GM04503 (cell line): ENCODE results near the gene GPC5.

Experiments
- DNase-seq: peaks from one replicate; pipeline ENCODE4 v3.0.0-alpha.2; 2012; ENCODE audit warnings: low read depth

The GPC5 gene

GRCh38 chr13:92553470-92554114, 1155.2 kb downstream of the GPC5 start:
- no peak for DNase-seq

GRCh38 chr13:92560883-92561282, 1162.5 kb downstream of the GPC5 start:
- no peak for DNase-seq

DNA sequence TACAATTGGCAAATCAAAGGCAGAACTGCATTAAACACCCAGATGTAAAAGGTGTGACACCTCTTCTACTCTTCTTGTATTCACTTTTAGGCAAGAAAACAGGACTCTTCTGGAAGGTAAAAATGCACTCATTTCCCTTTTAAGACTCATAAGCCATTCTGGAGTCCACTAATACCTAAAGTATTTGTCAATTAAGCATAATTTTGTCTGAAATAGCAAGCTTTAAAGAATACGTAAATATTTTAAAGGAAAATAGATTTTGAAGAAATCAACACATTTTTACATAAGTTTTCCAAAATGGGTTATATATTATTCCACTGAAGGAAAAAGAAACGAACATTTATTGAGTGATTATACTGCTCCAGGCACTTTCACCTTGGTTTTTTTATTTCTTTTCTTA, 1166.5 kb downstream of the GPC5 start:
- no peak for DNase-seq

DNA sequence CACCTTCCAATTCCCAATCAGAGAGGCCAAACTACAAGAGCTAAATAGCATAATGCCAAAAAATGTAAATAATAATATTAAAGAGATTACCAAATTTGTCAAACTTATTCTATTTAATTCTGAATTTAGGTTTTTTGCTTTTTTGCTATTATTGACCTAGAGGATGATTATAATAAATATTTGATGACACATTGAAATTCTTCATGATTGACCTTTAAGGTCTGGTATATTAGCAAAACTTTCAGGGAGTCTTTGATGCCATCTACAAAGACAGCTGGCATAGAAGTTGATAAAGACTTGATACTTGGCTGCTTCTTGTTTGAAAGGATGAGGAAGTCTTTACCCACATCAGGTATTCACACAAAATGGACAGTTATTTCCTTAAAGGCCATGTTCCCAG, 1168.3 kb downstream of the GPC5 start:
- no peak for DNase-seq

DNA sequence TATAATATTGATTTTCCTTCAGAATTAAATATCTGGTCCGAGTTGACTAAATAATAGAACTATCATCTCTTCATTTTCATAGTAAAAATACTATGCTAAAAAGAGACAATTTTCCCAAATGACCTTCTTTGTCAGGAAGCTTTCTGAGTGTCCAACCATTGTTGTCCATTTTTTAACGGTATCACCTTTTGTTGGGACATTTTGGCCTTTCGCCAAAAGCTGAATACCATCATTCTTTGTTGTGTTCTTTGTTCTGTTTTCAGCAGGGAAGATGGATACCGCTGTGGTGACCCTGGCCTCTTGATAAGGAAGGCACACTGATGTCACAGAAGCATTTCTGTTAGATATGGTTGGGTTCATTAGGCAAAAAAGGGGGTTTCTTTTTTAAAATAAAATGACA, 1173.8 kb downstream of the GPC5 start:
- DNase-seq: no peak

DNA sequence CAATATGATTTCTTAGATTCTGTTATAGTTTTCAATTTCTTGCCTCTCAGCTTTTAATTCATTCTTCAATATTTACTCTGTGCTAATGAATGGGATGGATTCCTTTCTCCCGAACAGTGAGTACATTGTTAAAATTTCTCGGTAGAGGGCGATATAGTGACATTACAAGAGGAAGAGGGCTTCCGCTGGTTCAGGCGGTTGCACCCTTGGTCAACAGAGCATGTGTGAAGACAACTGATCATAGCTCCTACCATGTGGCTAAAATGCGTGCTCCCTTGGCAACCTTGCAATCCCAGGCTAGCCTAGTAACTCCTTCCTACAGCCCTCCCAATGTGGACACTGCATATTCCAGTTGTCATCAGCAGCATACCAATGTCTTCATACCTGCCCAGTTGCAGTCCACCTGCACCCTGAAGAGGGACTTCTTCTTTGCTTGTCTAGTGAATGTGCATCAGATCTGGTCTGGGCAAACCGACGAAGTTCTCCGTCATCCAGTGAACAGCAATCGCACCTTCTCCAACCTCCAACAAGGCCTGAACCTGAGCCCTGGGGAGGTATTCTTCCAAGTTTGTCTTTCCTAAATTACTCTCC, 1175.1 kb downstream of the GPC5 start:
- no peak for DNase-seq

GRCh38 chr13:92574499-92574898, 1176.1 kb downstream of the GPC5 start:
- no peak for DNase-seq

DNA sequence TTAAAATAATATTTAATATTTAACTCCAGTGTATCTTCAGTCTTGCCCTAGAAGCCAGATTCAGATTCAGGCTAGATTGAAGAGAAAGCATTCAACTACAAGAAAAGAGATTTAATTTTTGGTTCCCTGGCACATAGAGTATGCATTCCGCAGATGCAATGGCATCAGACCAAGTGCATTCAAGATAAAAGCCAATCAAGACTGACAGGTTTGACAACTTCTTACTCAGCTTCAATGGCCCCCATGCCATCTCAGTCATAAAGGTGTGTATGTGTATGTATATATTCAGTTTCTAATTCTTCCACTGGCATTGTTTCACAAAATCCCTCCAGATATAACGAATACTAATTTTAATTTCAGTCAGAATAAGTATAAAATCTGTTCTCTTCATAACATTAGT, 1177.4 kb downstream of the GPC5 start:
- no peak for DNase-seq

DNA sequence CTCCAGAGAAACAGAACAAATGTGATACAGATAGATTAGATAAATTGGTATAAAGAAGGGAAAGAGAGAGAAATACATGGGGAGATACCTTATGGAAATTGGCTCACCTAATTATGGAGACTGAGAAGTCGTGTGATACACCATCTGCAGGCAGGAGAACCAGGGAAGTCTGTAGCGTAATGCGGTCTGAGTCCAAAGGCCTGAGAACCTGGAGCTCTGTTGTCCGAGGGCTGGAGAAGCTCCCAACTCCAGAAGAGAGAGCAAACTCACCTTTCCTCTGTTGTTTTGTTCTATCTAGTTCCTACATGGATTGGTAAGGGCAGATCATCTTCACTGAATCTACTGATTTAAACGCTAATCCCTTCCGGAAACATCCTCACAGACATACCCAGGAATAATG, 1179.9 kb downstream of the GPC5 start:
- no peak for DNase-seq

DNA sequence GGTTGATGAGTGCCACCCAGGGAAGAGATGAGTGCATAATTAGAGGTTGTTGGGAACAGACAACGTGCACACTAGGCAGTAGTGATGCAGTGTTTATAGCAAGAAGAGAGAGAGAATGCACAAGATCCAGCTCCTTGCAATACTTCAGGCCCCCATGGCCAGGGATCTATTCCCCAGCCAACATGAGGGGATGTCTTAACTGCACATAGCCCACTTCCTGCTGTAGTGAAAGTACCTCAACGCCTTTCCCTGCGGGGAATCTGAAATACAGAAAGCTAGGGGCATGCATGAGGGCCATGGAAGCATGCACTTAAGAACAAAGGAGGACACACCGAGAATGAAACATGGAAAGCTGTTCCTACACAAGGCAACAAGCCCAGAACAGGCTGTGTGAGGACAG, 1191.5 kb downstream of the GPC5 start:
- DNase-seq: no peak

- DNase-seq: no peak
Observed at GRCh38 chr13:92590503-92590908, 1192.1 kb downstream of the GPC5 start.

GRCh38 chr13:92591117-92591516, 1192.7 kb downstream of the GPC5 start:
- DNase-seq: no peak

DNA sequence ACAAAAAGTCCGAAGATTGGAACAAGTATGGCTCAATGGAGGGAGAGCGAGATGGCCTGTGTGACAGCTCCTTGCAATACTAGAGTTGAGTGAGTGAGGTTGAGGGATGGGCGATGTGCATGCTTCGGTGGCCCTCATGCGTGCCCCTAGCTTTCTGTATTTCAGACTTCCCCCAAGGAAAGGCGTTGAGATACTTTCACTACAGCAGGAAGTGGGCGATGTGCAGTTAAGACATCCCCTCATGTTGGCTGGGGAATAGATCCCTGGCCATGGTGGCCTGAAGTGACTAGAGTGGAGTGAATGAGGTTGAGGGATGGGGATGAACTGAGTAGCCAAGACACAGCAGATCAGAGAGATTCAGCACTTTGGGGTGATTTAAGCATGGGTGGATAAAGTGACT, 1194.3 kb downstream of the GPC5 start:
- no peak for DNase-seq

DNA sequence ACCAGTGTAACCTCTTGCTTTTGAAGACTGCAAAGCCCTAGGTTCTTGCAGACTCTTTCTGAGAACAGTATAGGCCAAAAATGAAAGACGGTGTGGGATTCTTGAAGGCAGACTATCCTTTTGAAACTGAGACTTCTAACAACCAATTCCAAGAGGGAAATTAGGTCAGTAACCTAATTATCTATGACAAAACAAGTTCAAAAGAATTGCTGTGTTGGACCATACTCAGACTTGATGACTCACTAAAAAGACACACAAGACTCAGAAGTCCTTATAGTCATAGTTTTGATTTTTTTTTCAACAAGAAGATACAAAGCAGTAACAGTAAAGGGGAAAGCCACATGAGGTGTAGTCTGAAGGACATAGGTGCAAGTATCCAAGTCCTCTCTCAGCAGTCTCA, 1204.1 kb downstream of the GPC5 start:
- DNase-seq: no peak

DNA sequence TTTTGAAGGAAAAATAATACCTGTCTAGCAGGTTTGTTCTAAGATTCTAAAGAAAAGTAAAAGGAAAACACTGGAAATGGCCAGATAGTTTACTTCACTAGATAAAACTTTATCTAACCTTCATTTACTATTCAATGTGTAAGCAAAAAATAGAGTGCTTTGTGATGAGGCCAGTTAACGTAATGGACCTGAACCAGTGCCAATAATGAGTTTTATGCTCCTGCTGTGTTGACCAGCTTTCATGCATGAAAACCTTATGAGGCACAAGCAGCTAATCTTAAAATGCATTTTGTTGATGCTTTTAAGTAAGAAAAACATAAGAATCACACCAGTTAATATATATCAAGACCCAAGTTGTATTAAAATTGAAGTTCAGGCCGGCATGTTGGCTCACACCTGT, 1211.0 kb downstream of the GPC5 start:
- DNase-seq: no peak

DNA sequence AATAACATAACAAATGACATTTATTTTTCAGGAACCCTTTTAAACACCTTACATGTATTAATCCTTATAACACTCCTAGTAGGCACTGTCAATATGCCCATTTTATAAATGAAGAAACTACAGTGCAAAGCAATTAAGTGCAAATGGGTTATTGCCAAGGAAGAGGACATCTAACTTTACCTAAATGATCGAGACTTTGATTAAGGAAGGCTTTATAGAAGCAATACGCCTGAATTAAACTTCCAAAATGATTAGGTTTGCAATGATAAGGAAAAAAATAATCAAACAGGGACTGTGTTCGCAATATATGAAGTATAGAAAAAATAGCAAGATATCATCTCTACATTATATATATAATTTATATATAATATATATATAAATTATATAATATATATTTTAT, 1214.5 kb downstream of the GPC5 start:
- DNase-seq: no peak

DNA sequence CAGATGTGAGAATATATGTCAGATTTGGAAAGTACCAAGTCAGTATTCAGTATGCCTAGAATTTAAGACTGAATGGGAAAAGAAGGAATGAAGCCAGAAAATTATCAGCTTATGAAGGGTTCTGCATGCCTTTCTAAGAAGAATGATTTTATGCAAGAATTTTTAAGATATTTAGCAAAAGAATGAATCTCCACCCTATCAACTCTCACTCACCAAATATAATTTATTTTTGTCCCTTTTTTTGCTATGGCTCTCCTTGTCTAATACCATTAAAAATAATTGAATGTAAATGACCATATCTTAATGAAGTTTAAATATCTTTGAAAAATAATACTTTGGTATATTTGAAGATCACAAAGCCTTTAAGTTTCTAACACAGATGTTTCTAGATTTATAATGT, 1215.5 kb downstream of the GPC5 start:
- DNase-seq: no peak

- no peak for DNase-seq
Observed at GRCh38 chr13:92621985-92622384, 1223.6 kb downstream of the GPC5 start.

DNA sequence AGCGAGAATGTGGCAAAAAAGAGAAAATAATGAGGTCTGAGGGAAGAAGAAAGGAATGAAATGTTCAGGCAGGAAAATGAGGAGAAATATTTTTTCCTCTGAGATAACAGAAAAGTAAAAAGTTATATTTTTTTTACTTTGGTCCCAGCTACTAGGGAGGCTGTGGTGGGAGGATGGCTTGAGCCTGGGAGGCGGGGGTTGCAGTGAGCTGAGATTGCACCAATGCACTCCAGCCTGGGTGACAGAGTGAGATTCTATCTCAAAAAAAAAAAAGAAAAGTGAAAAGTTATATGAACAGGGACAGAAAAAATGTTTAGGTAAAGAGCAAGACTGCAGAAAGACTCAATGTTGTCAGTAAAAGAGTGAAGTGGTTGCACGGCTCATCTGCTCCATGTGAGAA, 1224.5 kb downstream of the GPC5 start:
- no peak for DNase-seq

DNA sequence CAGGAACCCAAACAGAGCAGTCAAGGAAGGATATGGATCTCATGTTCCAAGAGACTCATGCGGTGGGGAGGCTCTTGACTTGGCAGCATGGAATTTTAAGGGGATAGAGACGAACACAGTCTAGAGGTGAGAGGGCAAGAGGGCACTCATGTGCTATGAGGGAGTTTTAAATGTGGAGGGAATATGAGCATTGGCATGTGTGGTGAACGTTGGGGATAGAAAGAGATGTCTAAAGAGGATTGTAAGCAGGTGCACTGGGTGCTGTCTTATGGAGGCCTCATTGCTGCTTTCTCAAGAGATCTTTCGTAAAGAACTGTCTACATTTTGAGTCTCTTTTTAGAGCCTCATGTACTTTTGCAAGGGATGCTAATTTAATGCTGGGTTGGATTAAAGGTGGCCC, 1227.9 kb downstream of the GPC5 start:
- DNase-seq: no peak

GRCh38 chr13:92640936-92641335, 1242.5 kb downstream of the GPC5 start:
- DNase-seq: no peak

DNA sequence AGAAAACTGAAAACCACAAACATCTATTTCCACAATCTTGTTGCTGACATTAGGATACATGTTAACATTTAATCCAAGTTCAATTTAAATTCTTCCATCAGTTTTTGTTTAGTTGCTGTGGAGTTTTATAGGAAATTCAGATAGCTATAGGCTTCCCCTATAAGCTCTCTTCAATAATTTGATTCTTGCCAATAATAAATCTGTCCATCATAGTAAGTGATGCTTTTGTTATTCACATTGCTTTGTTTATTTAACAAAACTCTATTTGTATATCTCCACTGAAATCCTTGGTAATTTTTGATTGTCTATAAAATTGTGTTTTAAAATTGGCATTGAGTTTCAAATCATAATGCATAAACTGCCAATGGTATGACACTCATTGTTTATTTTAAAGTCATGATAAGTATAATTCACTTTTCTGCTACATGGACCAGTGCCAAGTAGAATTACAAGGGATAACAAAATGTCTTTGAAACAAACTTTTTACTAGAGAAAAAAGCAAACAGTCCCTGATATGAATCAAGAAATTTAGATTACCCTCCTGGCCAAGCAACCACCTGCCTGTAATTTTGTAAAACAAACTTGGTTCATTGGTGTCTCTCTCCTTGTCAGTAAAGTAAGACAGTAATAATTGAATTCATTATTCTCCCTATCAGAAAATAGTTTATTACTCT, 1250.9 kb downstream of the GPC5 start:
- DNase-seq: no peak

DNA sequence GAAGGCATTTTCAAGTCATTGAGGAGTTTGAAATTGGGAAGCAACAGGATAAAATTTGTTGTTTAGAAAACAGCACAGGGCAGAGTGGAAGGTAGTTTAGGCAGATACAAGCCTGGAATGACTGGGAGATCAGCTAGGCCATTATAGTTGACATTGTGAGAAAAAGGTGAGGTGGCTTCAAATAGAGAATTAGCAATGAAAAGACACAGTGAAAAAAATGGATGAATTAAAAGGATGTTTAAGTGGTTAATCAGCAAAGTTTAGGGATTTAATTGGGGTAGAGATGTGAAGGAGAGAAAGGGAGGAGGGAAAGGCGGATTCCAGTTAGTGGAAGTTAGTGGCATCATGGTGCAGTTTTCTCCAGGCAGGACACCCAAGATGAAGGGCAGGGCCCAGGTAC, 1257.7 kb downstream of the GPC5 start:
- DNase-seq: no peak

GRCh38 chr13:92656648-92657047, 1258.2 kb downstream of the GPC5 start:
- no peak for DNase-seq
